GM23248 (cell line): ENCODE measurements around the gene RNF130. TPM values are rescaled to one million over a fixed set of nuclear protein-coding genes. Genes with fewer than 3 reads are reported as not detected.

Experiments
- DNase-seq: peaks from one replicate; pipeline ENCODE4 v3.0.0-alpha.2; 2015
- H2AFZ ChIP-seq: fragments of 200-600 bp; sonication (generic); 2 replicates; pipeline ENCODE4 v1.6.1; 2016; ENCODE audit warnings: antibody characterized with exemption
- H3F3A ChIP-seq: fragments of 200-600 bp; sonication (generic); 2 replicates; pipeline ENCODE4 v1.6.1; 2016; ENCODE audit warnings: mild to moderate bottlenecking, antibody characterized with exemption, mixed run types; ENCODE audit not compliant: insufficient read depth
- H3K27ac ChIP-seq: fragments of 200-600 bp; sonication (generic); 2 replicates; pipeline ENCODE4 v1.5.1; 2016; ENCODE audit warnings: mild to moderate bottlenecking
- H3K27me3 ChIP-seq: fragments of 200-600 bp; sonication (generic); replicated peaks from 2 replicates; pipeline ENCODE4 v1.6.1; 2016; ENCODE audit warnings: mild to moderate bottlenecking; ENCODE audit not compliant: insufficient read depth
- H3K36me3 ChIP-seq: fragments of 200-600 bp; sonication (generic); 2 replicates; pipeline ENCODE4 v1.6.1; 2016; ENCODE audit warnings: low read depth, mild to moderate bottlenecking
- H3K4me1 ChIP-seq: fragments of 200-600 bp; sonication (generic); 2 replicates; pipeline ENCODE4 v1.6.1; 2016; ENCODE audit warnings: mild to moderate bottlenecking; ENCODE audit not compliant: insufficient read depth
- H3K4me2 ChIP-seq: fragments of 200-600 bp; sonication (generic); one replicate; pipeline ENCODE4 v1.6.1; 2016; ENCODE audit warnings: mild to moderate bottlenecking; ENCODE audit not compliant: unreplicated experiment
- H3K4me3 ChIP-seq: fragments of 200-600 bp; sonication (generic); 2 replicates; pipeline ENCODE4 v1.5.1; 2016; ENCODE audit warnings: mild to moderate bottlenecking
- H3K79me2 ChIP-seq: fragments of 200-600 bp; sonication (generic); 2 replicates; pipeline ENCODE4 v1.6.1; 2016; ENCODE audit warnings: mild to moderate bottlenecking; ENCODE audit not compliant: insufficient read depth
- H3K9ac ChIP-seq: fragments of 200-600 bp; sonication (generic); 2 replicates; pipeline ENCODE4 v1.6.1; 2016; ENCODE audit warnings: mild to moderate bottlenecking
- H3K9me2 ChIP-seq: fragments of 200-600 bp; sonication (generic); 2 replicates; pipeline ENCODE4 v1.6.1; 2016; ENCODE audit warnings: mixed run types, mild to moderate bottlenecking, moderate library complexity; ENCODE audit not compliant: insufficient read depth
- H3K9me3 ChIP-seq: fragments of 200-600 bp; sonication (generic); one replicate; pipeline ENCODE4 v1.6.1; 2017; ENCODE audit warnings: low read depth
- H4K20me1 ChIP-seq: fragments of 200-600 bp; sonication (generic); 2 replicates; pipeline ENCODE4 v1.6.0; 2016; ENCODE audit not compliant: insufficient read depth
- EZH2 ChIP-seq: fragments of 200-600 bp; sonication (generic); IDR thresholded peaks from 2 replicates; pipeline ENCODE4 v1.6.1; 2018; ENCODE audit warnings: antibody characterized with exemption, mild to moderate bottlenecking; ENCODE audit not compliant: insufficient read depth, poor library complexity, severe bottlenecking
- EZH2phosphoT487 ChIP-seq: fragments of 200-600 bp; sonication (generic); IDR thresholded peaks from 2 replicates; pipeline ENCODE4 v1.6.1; 2018; ENCODE audit warnings: antibody characterized with exemption, moderate library complexity, mild to moderate bottlenecking, low read depth; ENCODE audit not compliant: insufficient read depth
- WGBS, 2 experiments: methylation state at CpG; one replicate each; pipeline ENCODE4 v1.1.6; 2015 to 2017; ENCODE audit warnings: low lambda C conversion rate in 2 of 2, low coverage in 1 of 2; ENCODE audit errors: missing lambda C conversion rate in 2 of 2; 5-methylcytosine and 5-hydroxymethylcytosine counted together
- in situ Hi-C: fragments of 300-500 bp; cut with MboI; formaldehyde crosslinking; loops from 2 replicates; pipeline ENCODE4 v1.15.0; 2020
- polyA plus RNA-seq: library from polyadenylated mRNA; unstranded; fragments of >200 nt; fragmentation: Nextera tagmentation; extraction: Ambion mirVana; gene quantifications from 2 replicates; pipeline ENCODE4 v1.2.1, GENCODE V29; 2016
- total RNA-seq: library from RNA; depleted of rRNA; stranded (reverse); fragments of >200 nt; shearing (Covaris generic); gene quantifications from 2 replicates; pipeline ENCODE4 v1.2.3, GENCODE V29; 2014; rRNA removed

The RNF130 gene, protein sequence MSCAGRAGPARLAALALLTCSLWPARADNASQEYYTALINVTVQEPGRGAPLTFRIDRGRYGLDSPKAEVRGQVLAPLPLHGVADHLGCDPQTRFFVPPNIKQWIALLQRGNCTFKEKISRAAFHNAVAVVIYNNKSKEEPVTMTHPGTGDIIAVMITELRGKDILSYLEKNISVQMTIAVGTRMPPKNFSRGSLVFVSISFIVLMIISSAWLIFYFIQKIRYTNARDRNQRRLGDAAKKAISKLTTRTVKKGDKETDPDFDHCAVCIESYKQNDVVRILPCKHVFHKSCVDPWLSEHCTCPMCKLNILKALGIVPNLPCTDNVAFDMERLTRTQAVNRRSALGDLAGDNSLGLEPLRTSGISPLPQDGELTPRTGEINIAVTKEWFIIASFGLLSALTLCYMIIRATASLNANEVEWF
- 32.9 and 49.8 TPM in 2 replicates for total RNA-seq
- polyA plus RNA-seq, result 27.3 and 30.4 TPM in 2 replicates

GRCh38 chr5:180071531-180072255 is at the start of gene RNF130:
TSS of gene RNF130 (minus strand) at chr5:180071759. CDS start at chr5:180071702, 57 bp downstream.
- H3K79me2 ChIP-seq, result peaks cover 41% of the 10 kb centered on the region
- H3K9me3 ChIP-seq, result no peaks in the 10 kb centered on the region
- H3K4me3 ChIP-seq, result peak within 1 kb of the TSS; percentile 89
- peak within 1 kb of the TSS; percentile 80 for H3K27ac ChIP-seq
- no peaks in the 10 kb centered on the region for H3K9me2 ChIP-seq
- H3K4me2 ChIP-seq, result peak within 1 kb of the TSS; percentile 92
- H3K27me3 ChIP-seq, result no peaks in the 10 kb centered on the region; the same call in 1 of the 2 replicates
- H3F3A ChIP-seq, result no peaks in the 10 kb centered on the region
- peak within 1 kb of the TSS; percentile 92 for H3K9ac ChIP-seq
- 2 to 4% methylated on average over 30 to 37 of the region's 113 CpGs for WGBS, 2 experiments
- peaks cover 12% of the 10 kb centered on the region; the same call in 1 of the 2 replicates for H3K4me1 ChIP-seq
- TF ChIP-seq EZH2phosphoT487 (no peak), EZH2 (no peak)
- H4K20me1 ChIP-seq, result no peaks in the 10 kb centered on the region
- peak; percentile 98 for DNase-seq
- H3K36me3 ChIP-seq, result no peaks in the 10 kb centered on the region
- in situ Hi-C loops, result no loop called here
- peak within 1 kb of the TSS; percentile 89 for H2AFZ ChIP-seq

DNA sequence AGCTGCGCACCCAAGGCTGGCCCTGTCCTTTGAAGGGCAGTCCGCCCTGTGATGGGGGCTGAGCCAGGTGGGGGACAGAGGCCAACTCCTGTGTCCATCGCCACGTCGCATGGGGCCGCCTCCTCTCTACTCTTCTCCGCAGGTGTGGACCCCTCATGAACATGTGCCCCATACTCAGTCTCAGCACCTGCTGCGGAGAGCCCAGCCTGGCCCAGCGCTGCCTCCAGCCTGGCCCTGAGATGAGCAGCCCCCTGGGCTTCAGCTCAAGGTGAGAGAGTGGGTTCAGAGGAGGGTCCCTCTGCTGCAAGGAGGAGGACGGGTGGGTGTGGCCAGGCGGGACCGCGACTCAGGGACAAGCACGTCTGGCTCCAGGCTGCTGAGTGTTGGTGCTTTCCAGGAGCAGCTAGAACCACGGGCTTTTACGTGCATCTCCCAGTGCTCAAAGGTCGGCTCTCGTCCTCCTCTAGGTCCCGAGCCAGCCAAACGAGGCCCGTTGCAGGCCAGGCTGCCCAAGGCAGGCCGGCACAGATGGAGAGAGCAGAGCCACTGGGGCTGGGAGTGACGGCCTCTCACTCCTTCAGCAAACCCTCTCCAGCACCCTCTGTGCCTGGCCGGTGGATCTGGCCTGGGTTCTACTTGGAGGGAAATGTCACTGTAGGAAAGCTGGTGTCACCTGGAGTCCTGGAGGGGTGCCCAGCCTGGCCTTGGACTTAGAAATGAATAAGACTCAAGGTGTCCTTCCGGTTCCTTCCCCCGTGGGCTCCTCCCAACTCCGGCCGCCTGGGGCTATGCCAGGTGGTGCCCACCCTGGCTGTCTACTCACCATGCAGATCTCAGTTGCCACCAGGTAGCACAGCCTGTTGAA is 48.9 kb upstream of the RNF130 start:
- no peaks in the 10 kb centered on the region for H3K4me1 ChIP-seq
- no peaks in the 10 kb centered on the region for H3K36me3 ChIP-seq
- H3K9ac ChIP-seq, result no peak overlapping the region
- H3K4me3 ChIP-seq, result no peak overlapping the region
- H3K79me2 ChIP-seq, result no peaks in the 10 kb centered on the region
- TF ChIP-seq EZH2phosphoT487, result no peak
- no peak for TF ChIP-seq EZH2
- no peak overlapping the region for H3K27ac ChIP-seq
- DNase-seq, result no peak
- H3K9me3 ChIP-seq, result no peaks in the 10 kb centered on the region
- no peaks in the 10 kb centered on the region for H3F3A ChIP-seq
- H3K9me2 ChIP-seq, result no peaks in the 10 kb centered on the region
- no peaks in the 10 kb centered on the region for H4K20me1 ChIP-seq
- no peak overlapping the region for H3K4me2 ChIP-seq
- in situ Hi-C loops, result no loop called here
- H2AFZ ChIP-seq, result no peak overlapping the region
- 71 to 73% methylated on average over 27 to 28 of the region's 28 CpGs for WGBS, 2 experiments
- peaks cover 23% of the 10 kb centered on the region for H3K27me3 ChIP-seq

DNA sequence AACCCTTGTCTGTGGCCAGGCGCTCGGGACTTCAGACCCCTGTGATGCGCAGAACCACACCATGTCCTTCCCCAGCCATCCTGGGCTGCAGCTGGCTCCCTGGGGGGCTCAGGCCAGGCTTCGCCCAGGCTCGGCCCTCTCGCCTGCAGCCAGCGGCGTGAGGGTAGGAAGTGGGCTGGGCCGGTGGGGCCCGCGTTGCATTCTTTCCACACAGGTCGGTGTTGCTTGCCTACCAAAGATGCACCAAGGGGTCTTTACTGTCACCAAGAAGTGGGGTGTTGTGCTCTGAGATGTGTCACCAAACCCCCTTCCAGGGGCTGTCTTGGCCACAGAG is 48.3 kb upstream of the RNF130 start:
- Histone ChIP-seq H3K4me1 (no peaks in the 10 kb centered on the region), H3F3A (no peaks in the 10 kb centered on the region), H3K79me2 (no peaks in the 10 kb centered on the region), H3K4me3 (no peak overlapping the region), H3K4me2 (no peak overlapping the region), H3K9ac (no peak overlapping the region), H3K9me2 (no peaks in the 10 kb centered on the region), H4K20me1 (no peaks in the 10 kb centered on the region), H3K9me3 (no peaks in the 10 kb centered on the region), H2AFZ (no peak overlapping the region), H3K27me3 (peaks cover 21% of the 10 kb centered on the region), H3K27ac (no peak overlapping the region), H3K36me3 (no peaks in the 10 kb centered on the region)
- in situ Hi-C loops, result no loop called here
- no peak for DNase-seq
- TF ChIP-seq EZH2phosphoT487 (no peak), EZH2 (no peak)
- 80 to 84% methylated on average over 9 to 12 of the region's 12 CpGs for WGBS, 2 experiments
